HG03354 (cell line): ENCODE measurements around the gene KIF5A.
A peak's percentile ranks its signal among the peaks of the same experiment; 100 is the strongest.

Source experiments
- ATAC-seq: cut with Tn5 transposase; IDR thresholded peaks from one replicate; pipeline ENCODE4 v1.9.1; 2021; ENCODE audit warnings: mild to moderate bottlenecking; ENCODE audit not compliant: unreplicated experiment, poor library complexity, severe bottlenecking

KIF5A gene

DNA sequence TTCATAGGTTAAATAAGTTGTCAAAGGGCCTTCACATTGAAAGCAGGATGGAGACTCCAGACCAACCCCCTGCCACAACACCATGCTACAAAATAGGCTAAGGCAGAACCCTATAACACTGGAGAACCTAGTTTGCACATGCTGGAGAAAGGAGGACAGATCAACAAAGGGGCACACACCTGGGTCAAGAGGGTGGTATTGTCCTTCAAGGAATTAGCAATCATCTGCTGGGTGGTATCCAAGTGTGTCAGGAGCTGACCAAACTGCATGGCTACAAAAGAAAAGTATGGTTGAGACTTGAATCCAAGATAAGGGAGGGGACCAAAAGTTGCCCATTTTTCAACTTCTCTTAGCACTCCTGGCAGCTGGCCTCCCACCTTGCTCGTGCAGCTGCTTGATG, 18.0 kb upstream of the KIF5A start:
- no peak for ATAC-seq

DNA sequence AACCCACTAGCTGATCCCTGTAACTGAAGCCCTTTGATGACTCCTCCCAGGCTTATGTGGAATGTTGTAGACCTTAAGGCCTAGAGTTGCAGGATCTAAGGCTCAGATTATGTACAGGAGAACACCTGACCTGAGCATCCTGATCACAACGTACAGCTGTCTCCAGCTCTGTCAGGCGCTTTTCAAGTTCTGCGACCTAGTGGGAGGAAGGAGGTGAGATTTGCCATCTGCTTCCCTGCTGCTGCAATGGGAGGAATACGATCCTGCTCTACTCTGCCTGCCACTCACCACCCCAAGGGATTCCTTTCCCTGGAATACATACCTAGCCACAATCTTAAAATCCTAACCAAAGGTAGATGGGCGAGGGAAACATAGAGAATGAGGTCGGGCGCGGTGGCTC, 16.7 kb upstream of the KIF5A start:
- no peak for ATAC-seq

DNA sequence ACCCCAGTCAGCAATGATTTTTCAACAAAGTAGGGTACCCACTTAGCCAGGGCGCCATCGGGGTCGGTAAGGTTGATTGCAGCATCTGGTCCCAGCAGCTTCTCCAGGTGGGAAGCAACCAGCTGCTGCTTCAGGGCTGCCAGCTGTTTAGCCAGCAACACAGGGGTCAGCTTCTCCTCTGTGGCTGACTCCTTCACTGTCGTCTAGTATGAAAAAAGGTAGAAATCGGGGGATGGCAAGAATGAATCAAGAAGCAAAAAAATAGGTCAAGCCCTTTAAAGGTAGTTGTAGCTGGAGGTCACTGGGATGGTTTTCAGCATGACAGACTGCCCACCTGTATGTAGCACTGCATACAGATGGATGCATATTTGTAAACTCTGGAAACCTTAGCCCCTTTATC, 15.6 kb upstream of the KIF5A start:
- no peak for ATAC-seq

GRCh38 chr12:57534991-57535543, 14.8 kb upstream of the KIF5A start:
- no peak for ATAC-seq

DNA sequence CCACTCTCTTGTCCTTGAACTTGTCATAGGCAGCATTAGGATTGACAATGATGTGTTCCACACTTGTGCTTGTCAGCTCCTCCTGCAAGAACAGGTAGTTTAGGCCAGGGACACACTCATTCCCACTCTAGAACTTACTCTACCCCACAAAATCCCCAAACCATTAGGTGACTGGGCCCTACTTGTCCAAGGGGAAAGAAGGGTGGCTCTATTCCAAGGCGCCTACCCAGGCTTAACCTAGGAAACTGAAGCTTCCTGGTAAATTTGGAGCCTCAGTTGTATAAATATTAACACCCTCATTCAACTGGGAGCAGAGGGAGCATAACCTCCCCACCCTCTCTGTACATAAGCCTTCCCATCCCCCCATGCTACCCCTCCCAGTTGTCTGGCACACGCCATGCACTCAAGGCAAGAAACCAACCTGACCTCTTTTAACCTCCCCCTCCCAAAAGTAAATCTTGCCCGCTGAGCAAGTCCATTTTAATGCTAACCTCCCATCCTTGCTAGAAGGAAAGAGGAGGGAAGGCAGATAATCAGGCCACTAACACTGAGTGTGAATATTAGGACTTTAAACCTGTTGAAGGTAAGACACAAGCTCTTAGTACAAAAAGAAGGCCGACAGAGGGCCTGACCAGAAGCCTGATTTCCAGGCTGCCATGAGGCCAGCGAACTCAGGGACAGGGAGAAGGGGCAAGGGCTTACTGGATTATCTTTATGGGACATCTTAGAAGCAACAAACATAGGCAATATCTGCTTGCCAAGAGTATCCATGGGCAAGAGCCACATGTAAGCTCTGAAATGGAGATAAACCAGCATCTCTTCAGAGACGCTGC, 13.9 kb upstream of the KIF5A start:
- ATAC-seq: no peak

GRCh38 chr12:57536597-57536942, 13.3 kb upstream of the KIF5A start:
- ATAC-seq: no peak

GRCh38 chr12:57539134-57539768, 10.6 kb upstream of the KIF5A start:
- ATAC-seq: no peak

DNA sequence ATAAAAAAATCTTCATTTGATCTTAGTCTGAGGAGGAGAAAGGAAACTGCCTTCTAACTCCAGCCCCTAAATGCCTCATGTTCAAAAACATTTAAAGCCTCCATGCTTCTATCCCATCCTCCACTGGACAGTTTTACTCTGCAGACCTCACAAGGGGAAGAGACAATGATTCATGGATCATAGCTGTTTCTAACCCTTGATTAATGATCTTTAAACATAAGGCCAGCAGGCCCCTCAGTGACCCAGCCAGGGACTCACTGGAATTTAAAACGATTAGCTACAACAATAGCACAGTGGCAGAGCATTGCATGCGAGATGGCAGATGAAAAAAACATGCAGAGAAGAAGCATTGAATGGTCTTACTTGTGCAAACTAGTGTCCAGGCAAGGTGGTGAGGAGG, 8.8 kb upstream of the KIF5A start:
- ATAC-seq: no peak

- no peak for ATAC-seq
These were observed 8.1 kb upstream of the KIF5A start for GRCh38 chr12:57541717-57542116.

DNA sequence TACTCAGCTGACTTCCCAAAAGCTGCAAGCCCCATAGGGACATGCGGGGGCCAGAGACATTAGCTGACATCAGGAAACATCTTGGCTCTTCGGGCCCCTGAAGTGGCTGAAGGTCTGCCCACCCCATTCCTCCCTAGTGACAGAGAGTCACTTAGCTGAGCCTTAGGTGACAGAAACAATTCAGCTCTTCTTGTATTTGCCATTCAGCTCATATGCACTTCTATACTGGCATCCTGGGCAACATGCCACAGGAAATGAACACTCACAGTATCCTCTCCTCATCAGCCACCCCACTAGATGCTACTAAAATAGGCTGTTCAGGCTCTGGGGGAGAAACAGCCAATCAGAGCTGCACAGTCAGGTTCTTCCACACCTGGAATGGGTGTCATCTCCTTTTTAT, 6.3 kb upstream of the KIF5A start:
- ATAC-seq: no peak

DNA sequence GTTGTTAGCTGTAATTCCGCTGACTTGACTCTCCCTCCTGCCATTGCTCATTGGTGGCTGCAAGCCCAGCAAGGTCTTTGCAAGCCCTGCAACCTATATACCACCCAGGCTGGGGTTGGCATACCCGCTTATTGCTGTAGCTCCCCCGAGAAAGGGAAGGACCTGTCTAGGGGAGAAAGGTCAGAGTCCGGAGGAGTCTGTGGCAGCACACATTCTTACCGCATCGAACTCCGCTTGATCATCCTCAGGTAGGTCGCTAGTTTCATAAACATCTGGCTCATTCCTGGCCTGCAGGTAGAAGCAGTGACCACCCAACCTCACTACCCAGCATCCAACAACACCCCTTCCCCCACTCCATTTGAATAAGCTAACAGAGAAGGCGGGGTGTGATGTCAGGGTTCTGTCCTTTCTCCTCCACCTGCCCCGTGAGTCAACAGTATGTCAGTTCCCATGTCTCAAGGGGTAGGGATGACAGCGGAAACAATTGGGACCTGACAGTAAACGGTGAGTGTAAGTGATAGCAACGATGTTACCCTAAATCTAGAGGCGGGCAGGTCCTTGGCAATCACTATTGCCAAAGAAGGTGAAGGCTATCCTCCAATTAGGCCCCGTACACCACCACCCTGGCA, 3.9 kb upstream of the KIF5A start:
- ATAC-seq: no peak

- peak; percentile 99 for ATAC-seq
These were observed 3.2 kb upstream of the KIF5A start, which contains the start of gene DCTN2 for GRCh38 chr12:57546438-57547287. Gene DCTN2 (minus strand): TSS chr12:57547192. CDS start chr12:57547063, 129 bp downstream.

DNA sequence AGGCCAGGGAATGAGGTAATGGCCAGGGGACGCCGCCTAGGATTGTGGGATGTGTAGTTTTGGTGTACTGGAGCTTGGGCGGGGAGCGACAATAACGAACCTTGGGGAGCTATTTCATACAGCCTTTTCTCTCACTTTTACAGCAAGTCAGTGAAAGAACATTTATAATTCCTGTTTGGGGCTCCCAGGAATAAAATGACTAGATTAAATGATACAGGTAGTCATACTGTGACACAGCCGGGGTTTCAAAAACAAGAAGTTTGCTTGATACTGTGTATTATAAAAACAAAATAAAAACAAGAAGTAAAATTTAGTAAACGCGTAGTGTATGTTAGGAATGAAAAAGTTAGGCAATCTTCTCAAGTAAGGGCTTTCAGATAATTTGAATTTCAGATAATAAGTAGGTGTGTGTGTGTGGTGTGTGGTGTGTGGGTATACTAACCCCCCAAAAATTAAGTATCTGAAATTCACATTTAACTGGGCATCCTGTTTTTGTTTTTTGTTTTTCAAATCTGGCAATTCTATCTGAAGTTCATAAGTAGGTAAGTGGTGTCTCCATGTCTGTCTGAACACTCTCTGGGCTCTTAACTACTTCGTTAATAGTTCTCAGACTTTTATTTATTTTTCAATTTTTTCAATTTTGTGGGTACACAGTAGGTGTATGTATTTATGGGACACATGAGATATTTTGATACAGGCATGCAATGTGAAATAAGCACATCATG, 2.4 kb upstream of the KIF5A start:
- no peak for ATAC-seq

DNA sequence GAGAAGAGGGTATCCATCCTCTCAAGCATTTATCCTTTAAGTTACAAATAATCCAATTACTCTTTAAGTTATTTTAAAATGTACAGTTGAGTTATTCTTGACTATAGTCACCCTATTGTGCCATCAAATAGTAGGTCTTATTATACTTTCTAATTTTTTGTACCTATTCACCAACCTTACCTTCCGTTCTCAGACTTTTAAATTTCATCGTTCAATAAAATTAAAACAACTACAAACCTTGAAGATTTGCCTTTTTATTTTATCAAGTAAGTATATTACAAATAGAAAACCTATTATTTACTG, 1.9 kb upstream of the KIF5A start:
- no peak for ATAC-seq

DNA sequence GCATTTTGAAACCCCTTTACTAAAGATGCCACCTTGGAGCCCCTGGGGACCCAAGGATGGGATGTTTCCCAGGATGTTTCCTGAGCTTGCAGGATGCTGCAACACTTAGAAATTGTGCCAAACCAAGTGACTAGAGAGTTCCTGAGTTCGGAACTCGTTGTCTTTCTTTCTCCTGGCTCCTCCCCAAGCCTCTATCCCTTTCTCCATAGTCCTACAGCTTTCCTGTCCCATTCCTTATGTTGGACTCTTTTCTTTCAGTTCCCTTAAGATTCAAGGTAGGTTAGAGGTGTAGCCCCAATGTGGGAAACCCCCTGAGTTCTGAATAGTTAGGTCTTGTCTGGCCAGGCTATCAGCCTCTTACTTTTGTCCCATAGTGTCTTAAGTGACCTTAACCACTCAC, 1.4 kb upstream of the KIF5A start:
- no peak for ATAC-seq

DNA sequence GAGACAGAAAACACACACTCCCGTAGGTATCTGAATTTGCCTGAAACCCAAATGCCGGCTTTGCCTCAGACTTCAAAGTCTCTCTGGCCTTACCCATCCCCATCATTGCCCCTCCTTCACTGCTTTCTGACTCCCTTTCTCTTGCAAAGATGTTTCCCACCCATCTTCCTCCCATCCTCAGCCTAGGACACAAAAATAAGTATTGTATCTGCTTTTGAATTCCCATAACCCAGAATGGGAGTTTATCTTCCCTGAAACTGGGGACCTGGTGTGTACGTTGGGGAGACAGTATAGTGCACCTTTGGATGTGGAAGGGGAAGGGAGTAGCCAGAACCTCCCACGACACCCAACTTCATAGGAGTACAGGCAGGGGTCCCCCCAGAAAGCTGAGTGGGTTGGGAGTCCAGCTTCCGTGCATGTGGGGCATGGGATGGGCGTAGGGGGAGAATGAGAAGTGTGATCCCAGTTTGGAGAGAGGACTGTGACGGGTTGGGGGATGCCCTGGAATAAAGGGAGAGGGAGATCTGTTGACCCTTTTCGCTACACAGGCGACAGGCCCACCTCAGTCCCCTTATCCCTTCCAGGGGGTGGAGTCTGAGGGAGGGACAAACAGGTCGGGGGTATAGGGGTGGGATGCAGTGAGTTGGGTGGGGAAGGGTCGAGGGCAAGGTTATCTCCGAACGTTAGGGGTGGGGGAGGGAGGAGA, 488 bp upstream of the KIF5A start:
- ATAC-seq: no peak

- ATAC-seq: no peak
These were observed 1.1 kb downstream of the KIF5A start for GRCh38 chr12:57550641-57551549.
